NCI-H1930 (cell line): ENCODE results near the gene COL18A1.

Experiments used
- DNase-seq, 2 experiments: peaks; one replicate each; lab custom pipeline; 2025; lab: John Stamatoyannopoulos, UW

The COL18A1 gene

GRCh38 chr21:45414396-45415187 is 9.6 kb downstream of the COL18A1 start:
- no peak for DNase-seq

DNA sequence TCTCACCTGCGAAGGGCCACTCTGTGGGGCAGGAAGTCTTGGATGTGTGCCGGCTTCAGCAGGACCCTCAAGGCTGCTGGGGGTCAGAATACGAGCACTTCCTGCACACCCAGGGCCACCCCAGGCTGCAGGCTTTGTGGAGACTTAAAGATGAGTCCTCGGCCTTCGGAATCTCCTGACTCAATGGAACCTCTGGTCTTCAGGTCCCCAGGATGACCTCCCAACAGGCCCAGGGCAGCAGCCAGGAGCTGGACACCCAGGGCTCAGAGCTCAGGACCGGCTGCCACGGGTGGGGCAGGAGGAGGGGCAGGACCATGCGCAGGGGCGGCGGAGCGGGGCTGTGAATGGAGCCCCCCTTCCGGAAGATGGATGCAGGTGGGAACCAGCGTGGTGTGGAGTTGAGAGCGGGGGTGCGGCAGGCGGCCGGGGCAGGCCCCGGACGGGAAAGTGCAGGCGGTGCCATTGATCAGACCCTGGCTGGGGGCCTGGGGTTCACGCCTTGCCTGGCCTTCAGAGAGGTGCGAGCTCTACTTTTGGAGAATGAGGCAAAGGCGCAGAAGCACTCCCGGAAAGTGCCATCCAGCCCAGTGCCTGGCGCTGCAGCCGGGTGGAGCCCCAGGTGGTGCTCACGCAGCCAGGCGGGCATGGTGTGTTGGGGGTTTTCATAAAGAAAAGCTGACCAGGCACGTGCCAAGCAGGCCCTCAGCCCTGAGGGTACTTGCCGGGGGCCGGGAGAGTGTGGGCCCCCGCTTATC is 10.4 kb downstream of the COL18A1 start:
- DNase-seq = no peak

GRCh38 chr21:45415943-45416611 is 11.1 kb downstream of the COL18A1 start:
- no peak for DNase-seq

- no peak for DNase-seq
Measured at GRCh38 chr21:45416620-45417019, 11.7 kb downstream of the COL18A1 start.

GRCh38 chr21:45417256-45417950 is 12.4 kb downstream of the COL18A1 start:
- no peak for DNase-seq

GRCh38 chr21:45417951-45418300 is 13.0 kb downstream of the COL18A1 start:
- no peak for DNase-seq

DNA sequence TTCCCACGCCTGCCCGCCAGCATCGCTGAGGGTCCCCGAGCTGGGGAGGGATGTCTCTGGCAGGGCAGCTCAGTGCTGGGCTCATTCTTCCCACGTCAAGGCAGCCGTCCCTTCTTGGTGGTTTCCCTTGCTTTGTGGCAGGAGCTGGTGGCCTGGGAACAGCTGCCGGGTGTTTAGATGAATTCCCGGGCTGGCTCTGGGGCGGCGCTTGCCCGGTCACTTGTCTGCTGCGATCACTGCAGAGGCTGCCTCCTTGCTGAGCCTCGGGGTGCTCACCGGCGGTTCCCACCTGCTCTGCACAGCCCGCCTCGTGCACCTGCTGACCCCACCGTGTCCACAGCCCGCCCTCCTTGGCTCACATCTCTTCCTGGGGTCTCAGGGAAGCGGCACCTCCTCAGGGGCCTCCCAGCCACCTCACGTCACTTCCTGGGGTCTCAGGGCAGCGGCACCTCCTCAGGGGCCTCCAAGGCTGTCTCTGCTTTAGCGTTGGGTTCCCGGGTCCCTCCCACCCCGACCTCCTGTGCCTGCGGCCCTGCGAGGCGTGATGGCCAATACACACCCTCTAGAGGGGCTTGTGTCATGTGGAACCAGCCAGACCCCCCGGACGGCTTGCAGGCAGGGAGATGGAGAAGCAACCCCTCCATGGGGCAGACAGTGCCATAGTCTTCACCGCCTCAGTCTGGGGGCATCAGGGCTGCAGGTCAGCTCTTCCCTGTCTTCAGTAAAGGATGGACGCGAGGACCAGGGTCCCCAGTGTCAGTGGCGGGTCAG is 13.5 kb downstream of the COL18A1 start:
- no peak for DNase-seq

GRCh38 chr21:45419162-45419561 is 14.2 kb downstream of the COL18A1 start:
- DNase-seq = no peak

DNA sequence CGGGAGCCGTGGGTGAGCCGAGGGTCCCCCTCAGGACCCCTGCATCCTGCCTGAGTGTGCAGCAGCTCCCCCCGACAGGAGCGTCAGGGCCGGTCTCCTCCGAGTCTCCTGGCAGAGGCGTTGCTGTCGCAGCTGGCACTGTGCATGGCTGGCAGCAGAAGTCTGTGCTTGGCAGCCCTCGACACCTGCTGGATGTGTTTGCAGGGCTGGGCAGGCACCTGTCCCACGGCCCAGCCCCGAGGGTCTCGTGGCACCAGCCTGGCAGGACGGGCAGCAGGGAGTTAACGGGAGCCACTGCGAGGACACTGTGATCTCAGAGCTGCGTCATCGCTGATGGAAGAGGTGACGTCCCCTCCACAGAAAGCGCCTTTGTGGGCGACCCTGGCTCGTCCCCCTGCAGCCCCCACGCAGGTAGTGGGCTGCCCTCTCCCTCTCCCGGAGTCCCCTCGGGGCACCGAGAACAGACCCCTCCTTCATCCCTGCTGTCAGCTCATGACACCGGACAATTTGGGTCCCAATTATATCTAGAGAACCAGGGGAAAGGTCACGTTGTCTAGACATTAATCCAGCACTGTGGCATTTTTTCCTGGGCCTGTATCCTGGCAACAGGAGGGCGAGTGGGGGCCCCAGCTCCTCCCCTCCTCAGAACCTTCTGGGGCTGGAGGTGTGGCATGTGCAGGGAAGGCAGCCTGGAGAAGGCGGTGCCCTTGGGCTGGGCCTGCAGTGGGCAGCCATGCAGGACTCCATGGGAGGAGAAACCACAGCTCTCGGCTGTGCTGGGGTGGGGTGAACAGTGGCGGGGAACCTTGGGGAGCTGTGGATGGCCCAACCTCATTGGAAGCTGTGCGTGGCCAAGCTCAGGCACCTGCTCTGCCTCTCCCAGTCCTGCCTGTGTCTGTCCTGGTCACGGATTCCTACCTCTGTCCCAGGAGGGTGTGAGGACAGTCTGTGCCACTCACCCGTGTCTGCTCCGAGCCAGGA is 15.4 kb downstream of the COL18A1 start:
- DNase-seq = no peak

DNA sequence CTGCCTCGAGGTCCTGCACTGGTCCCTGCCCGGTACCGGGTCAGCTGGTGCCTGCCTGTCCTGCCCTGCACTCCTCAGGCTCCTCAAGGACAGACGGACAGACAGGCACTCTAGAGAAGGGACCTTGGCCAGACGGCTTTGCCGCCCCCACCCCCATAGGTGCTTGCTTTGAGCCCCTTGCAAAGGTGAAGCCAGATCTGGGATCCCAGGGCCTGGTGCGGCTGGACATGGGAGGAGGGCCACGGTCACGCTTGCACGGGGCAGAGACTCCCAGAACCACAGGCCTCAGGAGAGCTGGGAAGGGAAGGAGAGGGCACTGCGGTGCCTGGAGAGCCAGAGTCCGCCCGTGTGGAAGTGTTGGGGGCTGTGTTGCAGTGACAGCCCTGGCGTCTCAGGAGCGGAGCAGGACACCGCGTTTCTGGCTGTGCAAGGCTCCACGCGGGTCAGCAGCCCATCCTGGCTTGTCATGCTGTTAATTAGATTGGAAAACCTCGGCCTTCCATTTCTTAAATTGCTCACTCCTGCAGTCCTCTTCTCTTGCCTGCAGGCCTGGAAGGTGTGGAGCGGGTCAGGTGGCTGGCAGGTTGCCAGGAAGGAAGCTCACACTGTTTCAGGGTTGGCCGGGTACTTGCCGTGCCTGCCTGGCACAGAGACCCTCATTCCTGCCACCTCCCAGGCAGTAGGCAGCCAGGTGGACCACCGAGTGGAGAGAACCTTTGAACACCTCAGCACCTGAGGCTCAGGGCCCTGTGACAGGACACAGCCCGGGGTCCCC is 16.3 kb downstream of the COL18A1 start:
- no peak for DNase-seq

DNA sequence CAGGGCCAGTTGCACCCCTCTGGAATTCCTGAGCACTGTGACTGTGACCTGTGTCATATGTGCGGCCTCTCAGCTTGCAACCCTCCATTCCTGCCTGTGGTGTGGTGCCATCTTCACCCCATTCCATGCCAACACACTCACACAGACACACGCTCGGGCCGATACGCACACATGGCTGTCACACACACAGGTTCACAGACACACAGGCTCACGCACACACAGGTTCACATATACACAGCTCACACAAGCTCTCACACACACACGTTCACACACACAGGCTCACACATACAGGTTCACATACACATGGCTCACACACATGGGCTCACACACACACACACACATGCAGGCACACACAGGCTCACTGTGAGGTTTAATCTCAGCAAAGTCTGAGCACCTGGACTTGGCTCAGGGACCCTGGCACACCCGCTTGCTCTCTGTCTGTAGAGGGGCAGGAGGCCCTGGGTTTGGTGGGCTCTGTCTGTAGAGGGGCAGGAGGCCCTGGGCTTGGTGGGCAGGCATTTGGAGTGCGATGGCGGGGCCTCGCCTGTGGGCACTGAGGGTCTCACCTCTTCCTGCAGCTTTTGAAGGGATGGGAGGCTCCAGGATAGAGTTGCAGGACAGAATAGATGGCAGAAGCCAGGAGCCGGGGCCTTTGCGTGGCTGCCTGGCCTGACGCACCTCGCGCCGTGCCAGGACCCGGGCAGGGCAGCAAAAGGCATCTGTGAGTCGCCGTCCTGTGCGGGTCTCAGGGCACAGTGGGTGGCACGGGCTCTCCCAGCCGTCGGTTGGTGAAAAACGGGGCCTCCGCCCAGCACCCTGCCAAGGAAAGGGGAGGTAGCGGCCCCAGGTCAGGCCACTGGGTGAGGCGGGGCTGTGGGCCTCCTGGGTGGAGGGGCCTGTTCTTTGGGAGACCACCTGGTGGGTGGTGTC is 17.1 kb downstream of the COL18A1 start:
- DNase-seq = no peak

GRCh38 chr21:45423201-45423955 is 18.4 kb downstream of the COL18A1 start:
- DNase-seq = no peak

DNA sequence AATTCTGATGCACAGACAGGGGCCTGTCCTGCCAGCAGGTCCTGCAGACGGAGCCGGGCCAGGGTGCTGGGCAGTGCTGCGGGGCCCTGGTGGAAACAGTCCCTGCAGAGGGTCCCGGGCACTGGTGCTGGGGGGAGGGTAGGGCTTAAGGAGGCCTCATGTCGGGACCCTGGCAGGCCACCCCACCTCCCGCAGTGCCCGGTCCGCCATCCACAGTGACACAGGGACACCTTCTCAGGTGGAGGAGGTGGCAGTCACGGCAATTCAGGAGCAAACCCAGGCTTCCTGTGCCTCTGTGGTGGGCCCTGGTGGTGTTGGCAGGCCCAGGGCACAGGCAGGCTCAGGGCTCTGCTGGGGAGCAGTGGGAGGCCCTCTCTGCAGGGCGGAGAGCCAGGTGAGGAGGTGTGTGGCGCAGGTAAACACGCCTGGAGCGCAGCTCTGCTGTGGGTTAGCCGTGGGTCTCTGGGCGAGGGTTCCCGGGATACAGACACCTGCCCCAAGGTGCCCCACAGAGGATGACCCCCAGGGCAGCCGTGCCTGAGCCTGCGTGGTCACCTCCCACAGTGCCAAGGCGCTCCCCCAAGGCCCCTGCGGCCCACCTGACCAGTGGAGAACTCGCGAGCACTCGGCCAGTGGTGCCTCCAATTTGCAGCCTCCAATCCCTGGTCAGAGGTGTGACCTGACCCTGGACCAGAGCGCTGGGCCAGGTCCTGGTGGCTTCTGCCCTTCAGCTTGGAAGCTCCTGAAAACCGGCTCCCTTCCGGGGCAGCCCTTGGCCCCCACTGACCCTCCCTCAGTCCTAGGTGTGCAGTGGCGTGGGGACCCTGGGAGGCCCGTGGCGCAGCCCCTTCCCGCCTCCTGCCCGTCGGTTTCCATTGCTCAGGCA is 19.2 kb downstream of the COL18A1 start:
- no peak for DNase-seq

- DNase-seq = no peak
Measured at GRCh38 chr21:45424854-45425795, 20.2 kb downstream of the COL18A1 start.
